HG03025 (cell line): ENCODE measurements around the gene GZMH.
"Not testable (repeated sequence)": the region's sequence is repeated elsewhere in the genome, so short reads cannot be mapped to it uniquely, and the experiment has no call there.

Source experiments
- ATAC-seq: cut with Tn5 transposase; IDR thresholded peaks from one replicate; pipeline ENCODE4 v1.9.1; 2021; ENCODE audit warnings: mild to moderate bottlenecking, moderate library complexity; ENCODE audit not compliant: unreplicated experiment, low FRiP score

The GZMH gene

DNA sequence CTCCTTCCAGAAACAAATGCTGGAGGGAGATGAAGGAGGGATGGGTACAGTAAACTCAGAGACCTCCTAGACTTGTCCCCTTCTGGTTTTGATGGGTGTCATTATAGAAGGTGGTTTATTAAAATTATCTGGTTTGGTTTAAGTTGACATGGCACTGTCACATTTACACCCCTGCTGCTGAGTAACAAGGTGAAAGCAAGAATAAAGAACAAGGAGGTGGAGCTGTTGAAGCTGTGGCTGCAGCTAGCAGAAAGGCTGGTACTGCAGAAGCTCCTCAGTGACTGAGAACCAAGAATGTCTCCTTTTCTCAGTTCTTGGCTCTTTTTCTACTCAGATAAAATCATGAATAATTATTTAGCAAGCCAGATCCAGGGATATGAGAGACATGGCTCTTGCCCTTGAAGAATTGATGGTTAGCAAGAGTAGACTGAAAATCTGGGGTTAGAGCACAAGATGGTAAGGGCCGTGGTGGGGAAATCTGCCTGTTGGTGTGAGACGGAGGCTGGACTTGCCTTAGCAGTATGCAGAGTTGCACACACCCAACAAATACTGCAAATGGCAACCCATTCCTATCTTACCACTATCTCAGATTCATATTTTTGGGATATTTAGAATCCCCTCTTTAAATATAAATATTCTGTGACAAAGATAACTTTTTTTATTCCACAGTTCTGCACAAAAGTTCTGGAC, at the start of gene GZMH:
Gene GZMH (minus strand): TSS at position 31 of the 690 bp plus-strand sequence. CDS start 72 bp downstream, outside the sequence.
- ATAC-seq, result no peak

DNA sequence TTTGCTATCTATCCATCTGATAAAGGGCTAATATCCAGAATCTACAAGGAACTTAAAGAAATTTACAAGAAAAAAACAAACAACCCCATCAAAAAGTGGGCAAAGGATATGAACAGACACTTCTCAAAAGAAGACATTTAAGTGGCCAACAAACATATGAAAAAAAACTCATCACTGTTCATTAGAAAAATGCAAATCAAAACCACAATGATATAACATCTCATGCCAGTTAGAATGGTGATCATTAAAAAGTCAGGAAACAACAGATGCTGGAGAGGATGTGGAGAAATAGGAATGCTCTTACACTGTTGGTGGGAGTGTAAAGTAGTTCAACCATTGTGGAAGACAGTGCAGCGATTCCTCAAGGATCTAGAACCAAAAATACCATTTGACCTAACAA, 38.9 kb upstream of the GZMH start:
- ATAC-seq, result not testable (repeated sequence)

DNA sequence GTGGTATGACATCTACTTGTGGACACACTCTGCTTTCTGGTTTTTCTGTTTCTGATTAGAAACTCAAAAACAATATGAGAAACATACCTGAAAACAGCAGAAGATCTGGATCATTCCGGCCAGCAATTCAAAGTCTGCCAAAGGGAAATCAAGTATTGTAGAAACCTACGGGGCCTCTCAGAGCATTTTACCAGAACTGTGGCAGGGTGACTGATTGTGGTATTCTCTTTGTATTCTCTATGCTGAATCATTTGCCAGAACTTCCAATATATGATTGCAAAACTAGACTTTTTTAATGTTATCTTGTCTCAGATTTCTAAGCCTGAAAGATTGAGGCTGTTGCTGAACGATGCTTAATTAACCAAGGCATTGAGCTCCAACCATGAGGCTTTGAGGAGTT, 30.4 kb upstream of the GZMH start:
- ATAC-seq, result no peak

DNA sequence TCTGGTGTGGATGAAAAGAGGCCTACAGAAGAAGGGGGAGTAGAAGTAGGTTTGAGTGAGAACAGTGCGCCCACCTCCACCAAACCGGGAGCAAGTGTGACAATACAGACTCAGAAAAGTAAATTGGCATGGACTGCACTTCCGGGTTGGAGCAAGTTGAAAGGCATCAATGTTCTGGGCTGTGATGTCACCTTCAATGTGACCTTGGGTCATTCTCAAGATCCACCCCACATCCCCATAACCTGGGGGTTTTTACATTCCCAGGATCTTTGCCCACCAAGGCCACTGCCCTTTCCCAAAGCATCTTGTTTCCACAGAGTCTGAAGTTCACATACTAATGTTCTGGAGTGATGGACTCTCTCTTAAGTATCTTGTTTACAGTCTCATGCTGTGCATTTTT, 29.8 kb upstream of the GZMH start:
- ATAC-seq, result no peak

DNA sequence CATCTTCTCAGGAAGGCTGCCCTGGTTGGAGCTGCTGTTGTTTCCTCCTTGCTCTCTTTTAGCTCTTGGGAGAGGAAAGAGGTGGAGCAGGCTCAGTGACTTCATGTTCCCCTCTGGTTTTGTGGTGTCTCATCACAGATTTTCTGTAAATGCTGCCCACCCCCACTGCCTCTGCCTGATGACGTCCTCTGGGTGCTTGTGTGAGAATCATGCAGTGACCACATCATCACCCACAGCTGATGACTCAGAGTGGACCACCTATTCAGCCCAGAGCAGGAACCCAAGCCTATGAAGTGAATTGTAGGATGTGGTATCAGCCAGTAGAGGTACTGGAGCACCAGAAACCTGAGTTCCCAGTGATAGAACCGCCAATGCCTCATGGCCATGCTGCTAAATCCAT, 24.7 kb upstream of the GZMH start, which contains the start of gene GZMB:
Gene GZMB (minus strand): TSS at position 33 of the 400 bp plus-strand sequence. CDS start 30 bp downstream, at position 3.
- no peak for ATAC-seq

DNA sequence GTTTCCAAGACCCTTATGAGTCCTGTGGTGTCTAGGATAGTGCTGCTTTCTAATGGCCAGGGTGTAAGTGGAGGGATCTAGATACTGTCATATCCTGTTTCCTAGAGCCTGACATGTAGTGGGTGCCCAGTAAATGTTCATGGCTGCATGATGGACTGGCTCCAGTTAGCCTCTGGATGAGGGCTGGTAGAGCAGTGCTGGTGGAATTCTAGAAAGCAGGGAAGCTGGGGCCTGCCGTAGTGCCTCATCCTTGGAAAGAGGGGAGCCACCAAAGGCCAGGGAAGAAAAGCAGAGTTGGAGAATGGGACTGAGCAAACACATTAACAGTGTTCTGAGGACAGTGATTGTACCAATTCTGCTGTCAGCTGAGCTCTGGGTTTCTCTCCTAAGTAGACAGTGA, 23.9 kb upstream of the GZMH start:
- no peak for ATAC-seq

- ATAC-seq, result no peak
Observed at GRCh38 chr14:24632761-24633160, 23.3 kb upstream of the GZMH start.

DNA sequence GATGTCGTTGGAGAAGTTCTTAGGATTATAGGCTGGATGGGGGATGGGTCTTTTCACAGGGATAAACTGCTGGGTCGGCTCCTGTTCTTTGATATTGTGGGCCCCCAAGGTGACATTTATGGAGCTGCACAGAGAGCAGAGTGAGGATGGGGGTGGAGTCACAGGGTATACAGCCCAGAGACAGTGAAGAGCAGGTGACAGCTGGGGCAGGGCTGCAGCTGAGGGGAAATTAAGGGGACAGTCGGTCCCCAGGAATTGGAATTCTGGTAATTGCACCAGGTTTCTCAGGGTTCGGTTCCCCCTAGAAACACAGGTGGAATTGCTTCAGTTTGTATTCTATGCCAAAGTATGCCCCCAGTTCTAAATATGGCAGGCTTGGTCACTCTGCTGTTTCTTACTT, 22.9 kb upstream of the GZMH start:
- no peak for ATAC-seq

GRCh38 chr14:24631749-24632335, 22.4 kb upstream of the GZMH start:
- ATAC-seq, result no peak

DNA sequence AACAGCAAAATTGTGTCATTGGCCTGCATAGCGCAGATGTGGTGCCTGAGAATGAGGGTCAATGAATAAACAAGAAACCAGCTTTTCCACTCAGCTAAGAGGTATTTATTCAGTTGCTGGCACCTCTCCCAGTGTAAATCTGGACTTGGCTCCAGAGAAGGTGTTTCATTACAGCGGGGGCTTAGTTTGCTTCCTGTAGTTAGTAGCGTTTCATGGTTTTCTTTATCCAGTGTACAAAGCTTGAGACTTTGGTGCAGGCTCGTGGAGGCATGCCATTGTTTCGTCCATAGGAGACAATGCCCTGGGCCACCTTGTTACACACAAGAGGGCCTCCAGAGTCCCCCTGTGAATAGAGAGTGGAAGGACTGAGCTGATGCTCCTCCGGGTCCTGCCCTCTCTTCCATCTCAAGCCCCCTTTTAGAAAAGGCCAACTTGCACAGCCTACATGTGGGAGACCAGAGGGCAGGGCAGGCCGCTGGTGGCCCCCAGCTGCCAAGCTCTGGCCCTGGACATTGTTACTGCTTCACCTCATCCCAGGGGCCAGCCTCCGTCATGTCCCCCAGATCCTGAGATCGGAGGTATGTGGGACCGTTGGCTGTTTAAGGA, 21.5 kb upstream of the GZMH start:
- no peak for ATAC-seq

GRCh38 chr14:24630087-24630871, 20.8 kb upstream of the GZMH start:
- ATAC-seq, result no peak

GRCh38 chr14:24629521-24629920, 20.0 kb upstream of the GZMH start:
- ATAC-seq, result no peak

- ATAC-seq, result no peak
Observed at GRCh38 chr14:24613747-24614146, 4.3 kb upstream of the GZMH start.

DNA sequence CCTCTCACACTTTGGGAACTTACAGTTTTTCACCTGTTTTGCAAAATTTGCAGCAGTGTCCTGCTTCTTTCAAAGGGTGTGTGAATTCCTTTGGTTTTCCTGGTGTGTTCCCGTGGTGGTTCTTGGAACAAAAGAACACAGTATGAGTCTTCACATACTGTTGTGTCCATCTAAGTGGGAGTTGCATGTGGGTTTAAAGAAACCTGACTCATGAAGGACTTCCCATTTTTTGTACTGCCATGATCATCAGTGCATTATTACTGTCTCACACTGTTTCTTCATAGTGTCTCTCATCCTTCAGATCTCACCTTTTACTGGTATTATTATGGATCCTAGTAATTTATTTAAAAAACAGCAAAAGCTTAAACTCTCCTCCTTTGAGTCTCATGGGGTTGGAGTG, 3.8 kb upstream of the GZMH start:
- no peak for ATAC-seq

- peak; percentile 47 for ATAC-seq
Observed at GRCh38 chr14:24612196-24612595, 2.7 kb upstream of the GZMH start.

DNA sequence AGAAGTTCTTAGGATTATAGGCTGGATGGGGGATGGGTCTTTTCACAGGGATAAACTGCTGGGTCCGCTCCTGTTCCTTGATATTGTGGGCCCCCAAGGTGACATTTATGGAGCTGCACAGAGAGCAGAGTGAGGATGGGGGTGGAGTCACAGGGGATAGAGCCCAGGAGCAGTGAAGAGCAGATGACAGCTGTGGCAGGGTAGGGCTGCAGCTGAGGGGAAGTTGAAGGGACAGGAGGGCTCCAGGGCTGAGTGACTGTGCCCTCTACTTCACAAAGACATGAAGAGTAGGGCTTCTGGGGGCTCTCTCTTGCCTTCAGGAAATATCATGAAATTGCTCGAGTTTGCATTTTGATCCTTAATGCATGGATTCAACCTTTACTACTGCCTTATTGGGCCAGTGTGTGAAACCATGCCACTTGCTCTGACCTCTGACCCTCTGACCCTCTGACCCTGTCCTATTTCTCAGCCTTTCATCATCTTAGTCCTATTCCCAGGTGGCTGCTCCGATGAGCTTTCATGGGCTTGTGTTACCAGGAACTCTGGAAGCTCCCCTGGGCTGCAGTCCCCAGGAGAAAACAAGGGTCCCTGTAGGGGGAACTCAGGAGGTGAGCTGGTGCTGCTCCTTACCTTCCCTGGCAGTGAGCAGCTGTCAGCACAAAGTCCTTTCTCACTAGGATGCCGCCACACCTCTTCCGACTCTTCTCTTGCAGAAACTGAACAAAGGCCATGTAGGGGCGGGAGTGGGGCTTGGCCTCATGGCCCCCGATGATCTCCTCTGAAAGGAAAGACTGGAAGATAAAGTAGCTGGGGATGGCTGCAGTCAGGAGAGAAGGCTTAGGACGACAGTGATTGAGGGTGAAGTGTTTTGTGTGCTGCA, 1.6 kb downstream of the GZMH start:
- ATAC-seq, result no peak

DNA sequence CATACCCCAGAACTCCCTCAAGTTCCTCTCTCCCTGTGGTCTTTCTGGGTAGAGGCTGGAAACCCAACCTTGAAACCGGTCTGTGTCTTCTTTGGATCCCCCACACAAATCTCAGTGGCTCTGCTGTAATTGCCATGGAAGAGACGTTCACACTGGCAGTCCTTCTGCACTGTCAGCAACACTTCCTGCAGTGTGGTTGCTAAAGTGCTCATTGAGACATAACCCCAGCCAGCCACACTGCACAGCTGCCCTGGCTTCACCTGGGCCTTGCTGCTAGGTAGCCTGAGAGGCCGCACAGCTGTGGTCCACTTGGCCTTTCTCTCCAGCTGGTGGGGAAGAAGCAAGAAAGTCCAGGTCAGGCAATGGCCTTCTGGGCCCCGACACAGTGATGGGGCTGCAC, 2.4 kb downstream of the GZMH start:
- no peak for ATAC-seq

GRCh38 chr14:24606297-24606696, 3.2 kb downstream of the GZMH start:
- no peak for ATAC-seq

GRCh38 chr14:24605435-24606190, 3.9 kb downstream of the GZMH start:
- peak; percentile 67 for ATAC-seq
